ENCODE results near the gene ZNF71. TPM values are rescaled to one million over a fixed set of nuclear protein-coding genes. Genes with fewer than 3 reads are reported as not detected.
"Not testable (repeated sequence)": the region's sequence is repeated elsewhere in the genome, so short reads cannot be mapped to it uniquely, and the experiment has no call there.

The ZNF71 gene
- polyA plus RNA-seq, 4 donors, result 1.4 to 3.7 (median 2.5) TPM

GRCh38 chr19:56663931-56664500, 68.9 kb downstream of the ZNF71 start:
- peaks cover 0 to 27% (median 2%) of the 10 kb centered on the region in 3 donors for H3K36me3 ChIP-seq (ENCODE audit: control insufficient read depth in 3 of 3, insufficient read depth in 2 of 3, low read depth in 1 of 3, low read length in 3 of 3)
- DNase-seq (no peak), FAIRE-seq (no peak)
- no peaks in the 10 kb centered on the region for H3K27me3 ChIP-seq (ENCODE audit: control insufficient read depth in 3 of 3, insufficient read depth in 3 of 3, low read length in 3 of 3)
- H3K9me3 ChIP-seq (ENCODE audit: control insufficient read depth in 2 of 2, insufficient read depth in 1 of 2, low read depth in 1 of 2, low read length in 1 of 2), result peaks cover 2 to 40% of the 10 kb centered on the region in 2 donors
- 89 to 96% (median 95%) methylated on average over 60 of the region's 60 CpGs for WGBS, 3 donors
- no peaks in the 10 kb centered on the region for H3K4me1 ChIP-seq (ENCODE audit: control insufficient read depth in 3 of 3, insufficient read depth in 2 of 3, low read depth in 1 of 3, low read length in 2 of 3)
- H3K4me3 ChIP-seq (ENCODE audit: low read depth in 1 of 3, low read length in 3 of 3), result no peak overlapping the region
- H3K27ac ChIP-seq (ENCODE audit: low read depth in 1 of 3, low read length in 2 of 3), result no peak overlapping the region

- FAIRE-seq (no peak), DNase-seq (no peak)
- 92 to 96% (median 94%) methylated on average over 41 to 43 of the region's 43 CpGs for WGBS, 3 donors
- Histone ChIP-seq H3K4me1 (ENCODE audit: control insufficient read depth in 3 of 3, insufficient read depth in 2 of 3, low read depth in 1 of 3, low read length in 2 of 3) (no peaks in the 10 kb centered on the region), H3K27ac (ENCODE audit: low read depth in 1 of 3, low read length in 2 of 3) (no peak overlapping the region), H3K36me3 (ENCODE audit: control insufficient read depth in 3 of 3, insufficient read depth in 2 of 3, low read depth in 1 of 3, low read length in 3 of 3) (peaks cover 0 to 27% (median 2%) of the 10 kb centered on the region in 3 donors), H3K27me3 (ENCODE audit: control insufficient read depth in 3 of 3, insufficient read depth in 3 of 3, low read length in 3 of 3) (no peaks in the 10 kb centered on the region), H3K4me3 (ENCODE audit: low read depth in 1 of 3, low read length in 3 of 3) (no peak overlapping the region), H3K9me3 (ENCODE audit: control insufficient read depth in 2 of 2, insufficient read depth in 1 of 2, low read depth in 1 of 2, low read length in 1 of 2) (peaks cover 2 to 40% of the 10 kb centered on the region in 2 donors)
Measured at GRCh38 chr19:56664511-56664910, 69.4 kb downstream of the ZNF71 start.

GRCh38 chr19:56667311-56667870, 72.3 kb downstream of the ZNF71 start:
- DNase-seq, result no peak
- Histone ChIP-seq H3K36me3 (ENCODE audit: control insufficient read depth in 3 of 3, insufficient read depth in 2 of 3, low read depth in 1 of 3, low read length in 3 of 3) (peaks cover 0 to 24% (median 2%) of the 10 kb centered on the region in 3 donors), H3K9me3 (ENCODE audit: control insufficient read depth in 2 of 2, insufficient read depth in 1 of 2, low read depth in 1 of 2, low read length in 1 of 2) (peaks cover 0 to 25% of the 10 kb centered on the region in 2 donors), H3K4me1 (ENCODE audit: control insufficient read depth in 3 of 3, insufficient read depth in 2 of 3, low read depth in 1 of 3, low read length in 2 of 3) (no peaks in the 10 kb centered on the region), H3K27ac (ENCODE audit: low read depth in 1 of 3, low read length in 2 of 3) (no peak overlapping the region), H3K4me3 (ENCODE audit: low read depth in 1 of 3, low read length in 3 of 3) (no peak overlapping the region), H3K27me3 (ENCODE audit: control insufficient read depth in 3 of 3, insufficient read depth in 3 of 3, low read length in 3 of 3) (no peaks in the 10 kb centered on the region)
- 73 to 80% (median 79%) methylated on average over 6 of the region's 6 CpGs for WGBS, 3 donors
- no peak for FAIRE-seq

- peaks cover 0 to 19% (median 2%) of the 10 kb centered on the region in 3 donors for H3K36me3 ChIP-seq (ENCODE audit: control insufficient read depth in 3 of 3, insufficient read depth in 2 of 3, low read depth in 1 of 3, low read length in 3 of 3)
- H3K27me3 ChIP-seq (ENCODE audit: control insufficient read depth in 3 of 3, insufficient read depth in 3 of 3, low read length in 3 of 3), result no peaks in the 10 kb centered on the region
- no peak overlapping the region for H3K27ac ChIP-seq (ENCODE audit: low read depth in 1 of 3, low read length in 2 of 3)
- FAIRE-seq (no peak), DNase-seq (no peak)
- WGBS, 3 donors, result 81 to 86% (median 83%) methylated on average over 9 of the region's 9 CpGs
- H3K4me1 ChIP-seq (ENCODE audit: control insufficient read depth in 3 of 3, insufficient read depth in 2 of 3, low read depth in 1 of 3, low read length in 2 of 3), result no peaks in the 10 kb centered on the region
- H3K4me3 ChIP-seq (ENCODE audit: low read depth in 1 of 3, low read length in 3 of 3), result no peak overlapping the region
- peaks cover 0 to 15% of the 10 kb centered on the region in 2 donors for H3K9me3 ChIP-seq (ENCODE audit: control insufficient read depth in 2 of 2, insufficient read depth in 1 of 2, low read depth in 1 of 2, low read length in 1 of 2)
Measured at GRCh38 chr19:56668676-56669075, 73.6 kb downstream of the ZNF71 start.

- Histone ChIP-seq H3K36me3 (ENCODE audit: control insufficient read depth in 3 of 3, insufficient read depth in 2 of 3, low read depth in 1 of 3, low read length in 3 of 3) (peaks cover 0 to 8% (median 0%) of the 10 kb centered on the region in 3 donors), H3K4me1 (ENCODE audit: control insufficient read depth in 3 of 3, insufficient read depth in 2 of 3, low read depth in 1 of 3, low read length in 2 of 3) (no peaks in the 10 kb centered on the region), H3K27me3 (ENCODE audit: control insufficient read depth in 3 of 3, insufficient read depth in 3 of 3, low read length in 3 of 3) (no peaks in the 10 kb centered on the region), H3K4me3 (ENCODE audit: low read depth in 1 of 3, low read length in 3 of 3) (peak overlapping the region in 1 of 3 donors; percentile 65), H3K27ac (ENCODE audit: low read depth in 1 of 3, low read length in 2 of 3) (no peak overlapping the region), H3K9me3 (ENCODE audit: control insufficient read depth in 2 of 2, insufficient read depth in 1 of 2, low read depth in 1 of 2, low read length in 1 of 2) (peaks cover 0 to 9% of the 10 kb centered on the region in 2 donors)
- DNase-seq (no peak), FAIRE-seq (no peak)
- 73 to 81% (median 81%) methylated on average over 17 of the region's 17 CpGs for WGBS, 3 donors
Measured at GRCh38 chr19:56670401-56670960, 75.4 kb downstream of the ZNF71 start.

GRCh38 chr19:56670961-56671612, 76.0 kb downstream of the ZNF71 start:
- DNase-seq (no peak), FAIRE-seq (no peak)
- H3K9me3 ChIP-seq (ENCODE audit: control insufficient read depth in 2 of 2, insufficient read depth in 1 of 2, low read depth in 1 of 2, low read length in 1 of 2), result peaks cover 0 to 9% of the 10 kb centered on the region in 2 donors
- 29 to 42% (median 39%) methylated on average over 34 to 35 of the region's 35 CpGs for WGBS, 3 donors
- peaks cover 0 to 8% (median 0%) of the 10 kb centered on the region in 3 donors for H3K36me3 ChIP-seq (ENCODE audit: control insufficient read depth in 3 of 3, insufficient read depth in 2 of 3, low read depth in 1 of 3, low read length in 3 of 3)
- no peaks in the 10 kb centered on the region for H3K27me3 ChIP-seq (ENCODE audit: control insufficient read depth in 3 of 3, insufficient read depth in 3 of 3, low read length in 3 of 3)
- H3K4me3 ChIP-seq (ENCODE audit: low read depth in 1 of 3, low read length in 3 of 3), result peak overlapping the region in 2 of 3 donors; percentile 37 to 65
- H3K27ac ChIP-seq (ENCODE audit: low read depth in 1 of 3, low read length in 2 of 3), result no peak overlapping the region
- no peaks in the 10 kb centered on the region for H3K4me1 ChIP-seq (ENCODE audit: control insufficient read depth in 3 of 3, insufficient read depth in 2 of 3, low read depth in 1 of 3, low read length in 2 of 3)

- no peaks in the 10 kb centered on the region for H3K27me3 ChIP-seq (ENCODE audit: control insufficient read depth in 3 of 3, insufficient read depth in 3 of 3, low read length in 3 of 3)
Measured at GRCh38 chr19:56671613-56671994, 76.5 kb downstream of the ZNF71 start, which contains the start of gene ZNF835. Gene ZNF835 (minus strand): TSS chr19:56671757. CDS start chr19:56665198, 6,559 bp downstream.

GRCh38 chr19:56672610-56673009, 77.5 kb downstream of the ZNF71 start:
- FAIRE-seq; H3K4me3 ChIP-seq (ENCODE audit: low read depth in 1 of 3, low read length in 3 of 3): not testable (repeated sequence)

More at GRCh38 chr19:56671613-56671994, 76.5 kb downstream of the ZNF71 start, which contains the start of gene ZNF835:
- peak; percentile 24 to 94 for DNase-seq
- Histone ChIP-seq H3K36me3 (ENCODE audit: control insufficient read depth in 3 of 3, insufficient read depth in 2 of 3, low read depth in 1 of 3, low read length in 3 of 3) (peaks cover 0 to 8% (median 0%) of the 10 kb centered on the region in 3 donors), H3K4me3 (ENCODE audit: low read depth in 1 of 3, low read length in 3 of 3) (peak within 1 kb of the TSS in 2 of 3 donors; percentile 37 to 65), H3K9me3 (ENCODE audit: control insufficient read depth in 2 of 2, insufficient read depth in 1 of 2, low read depth in 1 of 2, low read length in 1 of 2) (peaks cover 0 to 9% of the 10 kb centered on the region in 2 donors), H3K27ac (ENCODE audit: low read depth in 1 of 3, low read length in 2 of 3) (no peak within 1 kb of the TSS), H3K4me1 (ENCODE audit: control insufficient read depth in 3 of 3, insufficient read depth in 2 of 3, low read depth in 1 of 3, low read length in 2 of 3) (no peaks in the 10 kb centered on the region)
- no peak for FAIRE-seq
- WGBS, 3 donors, result 3 to 27% (median 25%) methylated on average over 25 to 32 of the region's 32 CpGs

More at GRCh38 chr19:56672610-56673009, 77.5 kb downstream of the ZNF71 start:
- not testable (repeated sequence) for H3K4me1 ChIP-seq (ENCODE audit: control insufficient read depth in 3 of 3, insufficient read depth in 2 of 3, low read depth in 1 of 3, low read length in 2 of 3); H3K27me3 ChIP-seq (ENCODE audit: control insufficient read depth in 3 of 3, insufficient read depth in 3 of 3, low read length in 3 of 3); H3K27ac ChIP-seq (ENCODE audit: low read depth in 1 of 3, low read length in 2 of 3); H3K9me3 ChIP-seq (ENCODE audit: control insufficient read depth in 2 of 2, insufficient read depth in 1 of 2, low read depth in 1 of 2, low read length in 1 of 2); H3K36me3 ChIP-seq (ENCODE audit: control insufficient read depth in 3 of 3, insufficient read depth in 2 of 3, low read depth in 1 of 3, low read length in 3 of 3); DNase-seq
- 90 to 96% (median 90%) methylated on average over 2 of the region's 2 CpGs for WGBS, 3 donors

Measured in small intestine (tissue), 7 donors.